Measurements from ENCODE around the gene CACNA2D4.

CACNA2D4 gene

GRCh38 chr12:1797011-1797901 is 121.2 kb downstream of the CACNA2D4 start:
- peak; percentile 67 for DNase-seq

DNA sequence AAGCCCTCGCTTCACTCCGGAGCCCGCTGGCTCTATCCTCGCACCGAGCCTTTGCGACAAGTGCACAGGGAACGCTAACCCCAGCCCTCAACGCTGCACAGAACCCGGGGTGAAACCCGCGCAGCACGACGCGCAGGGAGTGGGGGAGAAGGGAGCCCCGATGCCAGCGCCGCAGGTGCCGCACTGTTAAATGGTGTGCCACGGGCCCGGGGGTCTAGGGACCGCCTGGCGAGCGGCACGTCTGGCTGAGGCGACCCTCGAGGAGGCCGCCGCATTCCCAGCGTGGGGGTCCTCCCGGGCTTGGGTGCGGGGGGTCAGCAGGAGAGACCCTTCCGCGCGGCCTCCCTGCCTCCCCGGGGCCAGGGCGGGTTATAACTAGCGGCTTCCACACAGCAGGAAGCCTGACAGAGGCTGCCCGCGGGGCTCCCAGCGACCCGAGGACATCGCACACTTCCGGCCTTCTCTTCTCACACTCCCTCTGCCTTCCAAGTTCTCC is 121.9 kb downstream of the CACNA2D4 start:
- peak; percentile 37 for DNase-seq

GRCh38 chr12:1795785-1796514 is 122.5 kb downstream of the CACNA2D4 start:
- DNase-seq, result peak; percentile 93

DNA sequence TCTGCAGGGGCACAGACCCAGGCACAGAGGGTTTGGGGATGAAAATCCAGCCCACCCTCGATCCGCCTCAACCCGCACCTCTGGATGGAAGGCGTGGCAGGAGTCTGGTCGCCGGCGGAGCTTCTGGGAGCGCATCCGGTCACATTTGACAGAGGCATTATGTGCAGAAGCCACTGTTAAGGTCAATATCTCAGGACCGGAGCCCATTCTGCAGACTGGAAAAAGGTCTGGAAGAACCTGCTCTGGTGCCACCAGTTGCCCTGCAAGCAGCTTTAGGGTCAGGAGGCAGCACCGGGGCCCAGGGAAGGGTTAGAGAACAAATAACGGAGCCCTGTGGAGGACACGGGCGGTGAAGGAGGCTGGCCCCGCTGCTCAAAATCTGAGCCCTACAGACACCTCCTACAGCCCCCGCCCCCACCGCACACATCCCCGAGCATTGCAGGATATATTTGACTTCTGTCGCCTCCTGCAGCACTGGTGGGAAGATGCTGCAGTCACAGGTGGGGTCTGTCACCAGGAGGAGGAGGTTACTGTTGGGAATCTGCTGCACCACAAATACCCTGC is 123.1 kb downstream of the CACNA2D4 start:
- DNase-seq, result no peak

DNA sequence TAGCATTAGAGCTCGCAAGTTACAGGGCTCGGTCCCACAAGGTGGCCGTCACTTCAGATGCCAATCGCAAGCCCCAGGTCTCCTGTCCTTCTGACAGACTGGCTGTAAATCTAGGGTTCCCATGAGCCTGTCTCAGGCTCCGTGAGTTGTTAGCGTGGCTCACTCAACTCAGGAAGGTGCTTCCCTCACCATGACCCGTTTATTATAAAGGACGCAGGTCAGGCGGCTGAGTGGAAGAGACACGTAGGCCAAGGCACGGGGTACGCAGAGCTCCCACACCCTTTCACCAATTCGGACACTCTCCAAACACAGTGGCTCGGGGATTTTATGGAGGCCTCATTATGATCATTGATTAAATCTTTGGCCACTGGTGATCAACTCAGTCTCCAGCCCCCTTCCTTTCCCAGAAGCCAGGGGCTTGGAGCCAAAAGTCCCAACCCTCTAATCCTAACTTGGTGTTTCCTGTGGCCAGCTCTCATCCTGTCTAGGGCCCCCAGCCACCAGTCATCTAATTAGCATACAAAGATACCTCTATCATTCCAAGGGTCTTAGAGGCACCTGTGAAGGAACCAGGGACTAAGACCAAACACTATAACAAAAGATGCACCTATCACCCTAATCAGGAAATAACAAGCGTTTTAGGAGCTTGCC is 123.9 kb downstream of the CACNA2D4 start:
- DNase-seq, result no peak

- no peak for DNase-seq
These were observed 124.8 kb downstream of the CACNA2D4 start for GRCh38 chr12:1793426-1794210.

DNA sequence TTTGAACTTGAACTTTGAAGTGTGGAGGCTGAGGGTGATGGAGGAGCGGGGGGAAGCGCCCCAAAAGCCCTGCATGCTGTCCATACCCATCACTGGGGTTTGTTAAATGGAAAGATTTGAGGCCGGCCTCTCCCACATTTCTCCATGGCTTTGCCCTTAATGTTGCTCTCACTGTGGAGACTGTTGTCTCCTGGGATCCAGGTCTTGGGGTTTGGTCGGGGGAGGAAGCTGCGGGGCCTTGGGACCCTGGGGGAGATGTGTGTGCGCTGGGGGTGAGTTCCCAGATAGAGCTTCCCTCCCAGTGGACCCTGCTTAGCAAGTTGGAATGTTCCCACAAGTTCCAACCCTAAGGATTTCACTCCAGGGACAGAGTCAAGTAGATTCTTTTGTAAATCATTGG is 126.0 kb downstream of the CACNA2D4 start:
- DNase-seq, result no peak

- DNase-seq, result peak; percentile 69
These were observed 127.2 kb downstream of the CACNA2D4 start for GRCh38 chr12:1791104-1791841.

DNA sequence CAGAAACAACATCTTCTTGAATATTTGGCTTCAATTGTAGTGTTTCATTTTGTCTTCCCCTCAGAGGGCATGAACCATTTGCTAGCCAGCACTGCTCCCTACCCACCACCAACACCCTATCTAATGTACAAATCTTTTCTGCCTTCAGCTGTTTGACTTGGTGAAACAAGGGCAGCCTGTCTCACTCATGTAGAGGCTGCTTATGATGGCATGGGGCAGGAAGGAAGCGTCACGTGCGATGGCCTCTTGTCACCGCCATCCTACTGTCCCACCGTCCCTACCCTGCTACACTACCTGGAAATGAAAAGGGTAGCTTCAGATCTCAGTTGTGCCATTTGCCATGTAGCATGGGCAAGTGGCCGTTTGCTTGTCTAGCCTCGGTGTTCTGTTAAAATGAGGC is 128.0 kb downstream of the CACNA2D4 start:
- no peak for DNase-seq

DNA sequence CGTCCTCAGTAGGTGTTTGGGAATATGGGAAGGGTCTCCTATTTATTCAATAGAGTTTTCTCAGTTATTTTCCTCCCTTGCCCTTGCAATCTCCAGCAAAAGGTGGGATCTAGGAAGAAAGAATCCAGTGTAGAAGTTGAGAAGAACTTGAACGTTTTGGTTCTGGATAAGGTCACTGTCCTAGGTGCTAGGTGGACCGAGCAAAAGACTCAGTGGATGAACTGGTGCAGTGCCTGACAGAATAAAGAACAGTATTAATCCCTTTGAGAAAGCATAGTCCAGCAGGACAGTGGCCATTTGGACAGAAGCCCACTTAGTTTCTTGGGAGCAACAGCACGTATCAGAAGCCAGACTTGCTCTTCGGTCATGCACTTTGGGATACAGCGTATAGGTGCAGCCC is 130.7 kb downstream of the CACNA2D4 start:
- DNase-seq, result no peak

GRCh38 chr12:1782215-1782614 is 136.2 kb downstream of the CACNA2D4 start:
- DNase-seq, result no peak

- no peak for DNase-seq
These were observed 136.7 kb downstream of the CACNA2D4 start for GRCh38 chr12:1781772-1782171.

DNA sequence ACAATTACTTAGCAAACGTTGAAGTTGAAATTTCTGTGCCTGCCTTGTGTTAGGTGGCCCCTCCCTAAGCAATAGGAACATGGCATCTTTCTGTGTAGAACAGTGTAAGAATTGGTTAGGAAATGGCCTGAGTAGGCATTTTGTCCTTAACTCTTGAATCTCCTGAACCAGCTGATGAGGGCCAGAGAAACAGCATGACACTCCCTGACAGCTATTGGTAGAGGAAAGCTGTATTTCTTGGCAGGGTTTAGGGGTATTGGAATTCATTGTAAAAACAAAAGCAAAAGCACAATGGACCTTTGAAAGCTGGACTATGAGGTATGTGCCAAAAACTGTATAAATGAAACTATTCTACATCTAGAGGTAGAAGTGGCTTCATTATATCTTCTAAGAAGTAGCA is 138.7 kb downstream of the CACNA2D4 start:
- no peak for DNase-seq

DNA sequence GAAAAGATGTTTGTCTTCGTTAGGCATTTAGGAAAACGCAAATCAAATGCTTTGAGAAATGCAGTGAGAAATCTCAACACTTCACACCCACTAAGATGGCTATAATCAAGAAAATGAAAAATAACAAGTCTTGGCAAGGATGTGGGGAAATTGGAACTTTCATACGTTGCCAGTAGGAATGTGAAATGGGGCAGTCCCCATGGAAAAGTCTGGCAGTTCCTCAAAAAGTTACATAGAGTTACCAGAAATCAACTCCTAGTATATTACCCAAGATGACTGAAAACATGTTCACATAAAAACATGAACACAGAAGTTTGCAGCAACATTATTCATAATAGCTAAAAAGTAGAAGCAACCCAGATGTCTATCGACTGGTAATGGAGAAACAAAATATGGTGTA is 139.5 kb downstream of the CACNA2D4 start:
- no peak for DNase-seq

- DNase-seq, result no peak
These were observed 140.7 kb downstream of the CACNA2D4 start for GRCh38 chr12:1777798-1778197.

DNA sequence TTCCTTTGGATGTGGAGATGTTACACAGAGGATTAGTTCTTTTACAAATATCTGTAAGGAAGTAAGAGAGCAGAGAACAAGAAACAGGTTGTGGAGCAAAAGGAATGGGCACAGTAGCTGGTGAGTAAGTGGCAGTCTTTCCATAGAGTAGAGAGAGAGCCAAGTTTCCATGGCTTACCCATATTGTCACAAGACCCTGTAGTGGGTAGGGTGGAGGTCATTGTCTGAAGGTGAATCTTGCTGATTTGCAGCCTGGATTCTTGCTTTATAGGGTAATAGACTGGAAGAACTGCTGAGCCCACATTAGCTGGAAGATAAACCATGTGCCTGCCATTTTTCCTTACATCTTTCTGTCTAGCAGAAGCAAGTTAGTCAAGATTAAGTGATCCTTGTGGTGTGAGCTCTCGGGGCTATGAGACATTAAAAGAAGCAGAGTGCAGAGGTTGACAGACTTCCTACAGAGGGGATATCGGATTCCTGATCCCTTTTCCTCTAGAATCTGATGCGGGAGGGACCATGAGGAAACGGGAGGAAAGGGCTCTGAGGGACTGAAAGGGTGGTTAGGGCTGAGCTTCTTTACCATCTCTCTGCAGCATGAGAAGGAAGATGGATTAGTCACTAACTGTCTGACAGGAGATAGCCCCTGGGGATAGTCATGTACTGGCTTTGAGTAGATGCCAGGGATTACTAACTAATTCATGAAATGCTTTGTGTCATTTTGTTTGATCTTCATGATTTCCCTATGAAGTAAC is 142.1 kb downstream of the CACNA2D4 start:
- DNase-seq, result peak; percentile 30

DNA sequence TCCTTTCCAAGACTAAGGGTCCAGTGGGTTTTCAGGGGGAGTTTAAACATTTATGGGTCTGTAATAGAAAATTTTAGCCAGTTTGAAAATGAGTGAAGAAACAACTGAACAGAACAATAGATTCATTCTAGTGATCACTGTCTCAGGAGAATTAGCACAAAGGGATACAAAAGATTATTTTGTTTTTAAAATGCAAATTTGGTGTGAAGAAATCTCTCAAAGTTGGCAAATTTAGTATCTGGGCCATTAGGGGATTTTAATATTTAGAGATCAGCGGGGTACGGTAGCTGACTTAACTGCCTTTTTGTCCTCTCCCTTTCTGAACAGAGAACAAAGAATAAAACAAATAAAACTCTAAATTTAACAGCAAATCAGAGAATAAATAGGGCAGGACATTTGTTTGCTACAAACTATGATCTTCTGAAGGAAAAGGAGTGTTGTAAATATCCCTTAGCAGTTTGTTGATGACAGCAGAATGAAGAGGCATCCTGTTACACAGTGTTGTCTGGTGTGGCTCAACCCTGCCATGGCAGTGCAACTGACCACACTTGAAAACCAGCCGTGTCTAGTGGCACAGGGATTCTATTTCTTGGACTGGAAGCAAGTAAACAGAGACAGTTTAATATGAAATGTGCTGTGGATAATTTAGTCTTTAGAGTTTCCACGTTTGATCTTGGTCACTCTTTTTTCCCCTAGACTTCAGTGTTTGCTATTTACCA is 144.4 kb downstream of the CACNA2D4 start:
- DNase-seq, result no peak

DNA sequence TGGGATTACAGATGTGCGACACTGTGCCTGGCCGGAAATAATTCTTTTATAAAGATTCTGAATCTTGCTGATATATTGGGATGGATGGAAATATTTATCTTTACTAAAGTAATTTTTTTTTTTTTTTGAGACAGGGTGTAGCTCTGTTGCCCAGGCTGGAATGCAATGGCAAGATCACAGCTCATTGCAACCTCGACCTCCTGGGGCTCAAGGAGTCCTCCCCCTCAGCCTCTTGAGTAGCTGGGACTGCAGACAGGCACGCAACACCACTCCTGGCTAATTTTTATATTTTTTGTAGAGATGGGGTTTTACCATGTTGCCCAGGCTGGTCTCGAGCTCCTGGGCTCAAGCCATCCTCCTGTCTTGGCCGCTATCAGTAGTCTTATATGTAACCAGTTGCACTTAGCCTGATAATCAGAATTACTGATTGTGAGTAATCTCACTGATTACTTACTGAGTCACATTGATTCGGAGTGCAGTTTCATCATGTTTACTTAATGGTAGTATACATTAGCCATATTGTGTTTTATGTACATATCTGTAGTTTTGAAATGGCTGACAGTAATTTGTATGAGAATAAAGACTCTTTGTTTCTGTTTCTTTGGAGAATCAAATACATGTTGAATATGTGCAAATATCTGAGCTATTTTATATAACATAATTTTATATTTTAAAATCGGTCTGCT is 148.5 kb downstream of the CACNA2D4 start:
- no peak for DNase-seq

DNA sequence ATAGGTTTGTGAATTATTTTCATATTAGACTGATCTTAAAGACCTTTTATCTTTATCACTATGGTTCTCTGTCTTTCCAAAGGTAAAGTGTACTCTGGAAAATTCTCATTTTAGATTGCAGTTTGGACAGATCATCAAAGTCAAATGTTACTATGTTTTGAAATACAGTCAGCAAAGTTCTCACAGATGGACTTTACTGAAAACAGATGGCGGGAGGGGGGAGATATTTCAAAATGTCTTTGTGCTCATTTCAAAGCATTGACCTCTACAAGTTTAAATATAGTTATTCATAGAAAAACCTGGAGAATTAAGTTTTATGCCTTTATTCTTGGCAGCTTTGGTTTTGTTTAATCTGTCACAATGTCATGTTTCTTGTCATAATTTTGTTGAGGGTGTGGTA is 149.8 kb downstream of the CACNA2D4 start:
- DNase-seq, result no peak
